ENCODE results near the gene GPR39. TPM values are rescaled to one million over a fixed set of nuclear protein-coding genes. Genes with fewer than 3 reads are reported as not detected.

Gene GPR39
- polyA plus RNA-seq, 1 donor from 2014 or later: 1.1 TPM

- TF ChIP-seq, protein P1, sequence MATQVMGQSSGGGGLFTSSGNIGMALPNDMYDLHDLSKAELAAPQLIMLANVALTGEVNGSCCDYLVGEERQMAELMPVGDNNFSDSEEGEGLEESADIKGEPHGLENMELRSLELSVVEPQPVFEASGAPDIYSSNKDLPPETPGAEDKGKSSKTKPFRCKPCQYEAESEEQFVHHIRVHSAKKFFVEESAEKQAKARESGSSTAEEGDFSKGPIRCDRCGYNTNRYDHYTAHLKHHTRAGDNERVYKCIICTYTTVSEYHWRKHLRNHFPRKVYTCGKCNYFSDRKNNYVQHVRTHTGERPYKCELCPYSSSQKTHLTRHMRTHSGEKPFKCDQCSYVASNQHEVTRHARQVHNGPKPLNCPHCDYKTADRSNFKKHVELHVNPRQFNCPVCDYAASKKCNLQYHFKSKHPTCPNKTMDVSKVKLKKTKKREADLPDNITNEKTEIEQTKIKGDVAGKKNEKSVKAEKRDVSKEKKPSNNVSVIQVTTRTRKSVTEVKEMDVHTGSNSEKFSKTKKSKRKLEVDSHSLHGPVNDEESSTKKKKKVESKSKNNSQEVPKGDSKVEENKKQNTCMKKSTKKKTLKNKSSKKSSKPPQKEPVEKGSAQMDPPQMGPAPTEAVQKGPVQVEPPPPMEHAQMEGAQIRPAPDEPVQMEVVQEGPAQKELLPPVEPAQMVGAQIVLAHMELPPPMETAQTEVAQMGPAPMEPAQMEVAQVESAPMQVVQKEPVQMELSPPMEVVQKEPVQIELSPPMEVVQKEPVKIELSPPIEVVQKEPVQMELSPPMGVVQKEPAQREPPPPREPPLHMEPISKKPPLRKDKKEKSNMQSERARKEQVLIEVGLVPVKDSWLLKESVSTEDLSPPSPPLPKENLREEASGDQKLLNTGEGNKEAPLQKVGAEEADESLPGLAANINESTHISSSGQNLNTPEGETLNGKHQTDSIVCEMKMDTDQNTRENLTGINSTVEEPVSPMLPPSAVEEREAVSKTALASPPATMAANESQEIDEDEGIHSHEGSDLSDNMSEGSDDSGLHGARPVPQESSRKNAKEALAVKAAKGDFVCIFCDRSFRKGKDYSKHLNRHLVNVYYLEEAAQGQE (IDR thresholded peaks at IDR 0.05; ENCODE audit: borderline replicate concordance): no peak
- no peak for TF ChIP-seq MXI1 (conservative IDR thresholded peaks at IDR 0.05; ENCODE audit: poor library complexity, severe bottlenecking)
- TF ChIP-seq CTCF (IDR thresholded peaks at IDR 0.05; ENCODE audit: poor library complexity, severe bottlenecking): no peak
- no peak for TF ChIP-seq EZH2 (IDR thresholded peaks at IDR 0.05; ENCODE audit: borderline replicate concordance, insufficient read depth, low read length, poor library complexity, severe bottlenecking)
- TF ChIP-seq POLR2AphosphoS5 (IDR thresholded peaks at IDR 0.05): no peak
- no peak for TF ChIP-seq SMC3 (conservative IDR thresholded peaks at IDR 0.05; ENCODE audit: poor library complexity)
- TF ChIP-seq TAF1 (IDR thresholded peaks at IDR 0.05; ENCODE audit: low read depth): no peak
- no peak for TF ChIP-seq EP300 (conservative IDR thresholded peaks at IDR 0.05; ENCODE audit: poor library complexity, severe bottlenecking)
- TF ChIP-seq RAD21 (conservative IDR thresholded peaks at IDR 0.05): no peak
- H3K36me3 ChIP-seq (ENCODE audit: insufficient read depth, low read length): no peaks in the 10 kb centered on the region
- H3K9ac ChIP-seq (ENCODE audit: low read length): no peak overlapping the region
- no peak overlapping the region for H2AFZ ChIP-seq (ENCODE audit: low read depth, low read length)
- no peaks in the 10 kb centered on the region for H3K79me2 ChIP-seq (replicated peaks; ENCODE audit: insufficient read depth, low read length)
- H4K20me1 ChIP-seq (ENCODE audit: insufficient read depth): no peaks in the 10 kb centered on the region
- no peaks in the 10 kb centered on the region for H3K9me2 ChIP-seq (ENCODE audit: insufficient read depth, low read length)
- H3K9me3 ChIP-seq (ENCODE audit: low read length): no peaks in the 10 kb centered on the region
- H3K27me3 ChIP-seq (ENCODE audit: insufficient read depth, low read depth, low read length): no peaks in the 10 kb centered on the region
- H3F3A ChIP-seq (ENCODE audit: insufficient read depth, low read length, poor library complexity, severe bottlenecking): no peaks in the 10 kb centered on the region
- H3K4me2 ChIP-seq (ENCODE audit: low read length): no peak overlapping the region
- no peak overlapping the region for H3K4me3 ChIP-seq (ENCODE audit: low read length)
- peak overlapping the region; percentile 42 for H3K27ac ChIP-seq (ENCODE audit: low read length)
These were observed 81.0 kb downstream of the GPR39 start for GRCh38 chr2:132497591-132497990.

DNA sequence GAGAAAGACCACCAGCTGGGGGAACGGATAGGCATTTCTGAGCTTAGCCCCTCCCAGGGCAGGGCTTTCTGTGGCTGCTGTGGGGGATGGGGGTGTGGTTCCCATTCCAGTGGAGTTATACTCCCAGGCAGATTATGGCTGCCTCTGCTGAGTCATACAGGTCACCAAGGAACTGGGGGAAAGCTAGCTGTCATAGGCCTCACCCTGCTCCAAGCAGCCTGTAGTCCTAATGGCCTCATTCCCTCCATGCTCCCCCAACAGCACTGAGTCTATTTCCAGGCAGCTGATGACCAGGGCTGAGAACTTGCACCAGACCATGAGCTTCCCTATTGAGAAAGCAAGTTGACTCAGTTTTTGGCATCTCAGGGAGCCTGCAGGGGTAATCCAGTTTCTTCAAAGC lies 87.1 kb downstream of the GPR39 start:
- no peak overlapping the region for H3K9ac ChIP-seq (ENCODE audit: low read length)
- TF ChIP-seq EZH2 (IDR thresholded peaks at IDR 0.05; ENCODE audit: borderline replicate concordance, insufficient read depth, low read length, poor library complexity, severe bottlenecking) (no peak), RAD21 (conservative IDR thresholded peaks at IDR 0.05) (no peak), TAF1 (IDR thresholded peaks at IDR 0.05; ENCODE audit: low read depth) (no peak), EP300 (conservative IDR thresholded peaks at IDR 0.05; ENCODE audit: poor library complexity, severe bottlenecking) (no peak), SMC3 (conservative IDR thresholded peaks at IDR 0.05; ENCODE audit: poor library complexity) (no peak), MXI1 (conservative IDR thresholded peaks at IDR 0.05; ENCODE audit: poor library complexity, severe bottlenecking) (no peak), CTCF (IDR thresholded peaks at IDR 0.05; ENCODE audit: poor library complexity, severe bottlenecking) (no peak), POLR2AphosphoS5 (IDR thresholded peaks at IDR 0.05) (no peak)
- TF ChIP-seq, protein P1 (IDR thresholded peaks at IDR 0.05; ENCODE audit: borderline replicate concordance): no peak
- no peak overlapping the region for H3K4me2 ChIP-seq (ENCODE audit: low read length)
- H3K9me2 ChIP-seq (ENCODE audit: insufficient read depth, low read length): no peaks in the 10 kb centered on the region
- no peaks in the 10 kb centered on the region for H3F3A ChIP-seq (ENCODE audit: insufficient read depth, low read length, poor library complexity, severe bottlenecking)
- H3K4me3 ChIP-seq (ENCODE audit: low read length): no peak overlapping the region
- no peaks in the 10 kb centered on the region for H4K20me1 ChIP-seq (ENCODE audit: insufficient read depth)
- no peaks in the 10 kb centered on the region for H3K9me3 ChIP-seq (ENCODE audit: low read length)
- no peaks in the 10 kb centered on the region for H3K36me3 ChIP-seq (ENCODE audit: insufficient read depth, low read length)
- H3K27me3 ChIP-seq (ENCODE audit: insufficient read depth, low read depth, low read length): no peaks in the 10 kb centered on the region
- H3K79me2 ChIP-seq (replicated peaks; ENCODE audit: insufficient read depth, low read length): no peaks in the 10 kb centered on the region
- H3K27ac ChIP-seq (ENCODE audit: low read length): no peak overlapping the region
- H2AFZ ChIP-seq (ENCODE audit: low read depth, low read length): no peak overlapping the region
